MCF 10A (cell line): ENCODE results near the gene TXNRD1. TPM values are rescaled to one million over a fixed set of nuclear protein-coding genes. Genes with fewer than 3 reads are reported as not detected.

ENCODE experiments used
- BruUV-seq: library from RNA; stranded (reverse); fragments of 400-500 nt; replicated peaks from 2 replicates; lab custom pipeline; 2021; lab: Mats Ljungman, UMichigan
- CTCF ChIA-PET: fragments of 300-600 bp; sonication (Branson Sonifier 250); formaldehyde crosslinking; extraction: SDS; loops from one replicate; lab custom pipeline; 2021; ENCODE audit warnings: antibody characterized with exemption, inconsistent platforms; lab: Yijun Ruan, JAX
- POLR2A ChIA-PET: fragments of 300-600, 350-650 bp; sonication (Branson Sonifier 250); formaldehyde crosslinking; extraction: SDS; loops from one replicate; lab custom pipeline; 2020; ENCODE audit warnings: antibody characterized with exemption, inconsistent platforms; lab: Yijun Ruan, JAX
- DNase-seq: peaks from one replicate; pipeline ENCODE4 v3.0.0-alpha.2; 2018; ENCODE audit not compliant: unreplicated experiment
- H3K27ac Mint-ChIP-seq: one replicate; pipeline ENCODE4 v1.8.0; 2022; ENCODE audit warnings: mild to moderate bottlenecking, low read depth, mixed read lengths; ENCODE audit not compliant: unreplicated experiment
- H3K27me3 Mint-ChIP-seq: one replicate; pipeline ENCODE4 v1.8.0; 2022; ENCODE audit warnings: mixed read lengths; ENCODE audit not compliant: insufficient read depth, unreplicated experiment
- H3K36me3 Mint-ChIP-seq: one replicate; pipeline ENCODE4 v1.8.0; 2022; ENCODE audit warnings: mild to moderate bottlenecking, moderate library complexity, mixed read lengths; ENCODE audit not compliant: insufficient read depth, unreplicated experiment
- H3K4me1 Mint-ChIP-seq: one replicate; pipeline ENCODE4 v1.8.0; 2022; ENCODE audit warnings: mixed read lengths; ENCODE audit not compliant: insufficient read depth, unreplicated experiment
- H3K4me3 Mint-ChIP-seq: one replicate; pipeline ENCODE4 v1.8.0; 2022; ENCODE audit warnings: mild to moderate bottlenecking, moderate library complexity, mixed read lengths; ENCODE audit not compliant: unreplicated experiment
- H3K9me3 Mint-ChIP-seq: one replicate; pipeline ENCODE4 v1.8.0; 2022; ENCODE audit warnings: mixed read lengths; ENCODE audit not compliant: unreplicated experiment
- CTCF ChIP-seq: fragments of 200-600 bp; IDR thresholded peaks from one replicate; pipeline ENCODE4 v1.8.0; 2022; ENCODE audit warnings: antibody characterized with exemption, mild to moderate bottlenecking; ENCODE audit not compliant: unreplicated experiment
- intact Hi-C: fragments of 100-400 bp; cut with micrococcal nuclease; formaldehyde crosslinking; loops from 2 replicates; pipeline ENCODE4 v1.14.1; 2022
- total RNA-seq: library from RNA; stranded (reverse); gene quantifications from 2 replicates; pipeline ENCODE4 v1.2.3, GENCODE V29; 2022

The TXNRD1 gene
- total RNA-seq, 1 experiment from 2014 or later = 64.0 TPM

DNA sequence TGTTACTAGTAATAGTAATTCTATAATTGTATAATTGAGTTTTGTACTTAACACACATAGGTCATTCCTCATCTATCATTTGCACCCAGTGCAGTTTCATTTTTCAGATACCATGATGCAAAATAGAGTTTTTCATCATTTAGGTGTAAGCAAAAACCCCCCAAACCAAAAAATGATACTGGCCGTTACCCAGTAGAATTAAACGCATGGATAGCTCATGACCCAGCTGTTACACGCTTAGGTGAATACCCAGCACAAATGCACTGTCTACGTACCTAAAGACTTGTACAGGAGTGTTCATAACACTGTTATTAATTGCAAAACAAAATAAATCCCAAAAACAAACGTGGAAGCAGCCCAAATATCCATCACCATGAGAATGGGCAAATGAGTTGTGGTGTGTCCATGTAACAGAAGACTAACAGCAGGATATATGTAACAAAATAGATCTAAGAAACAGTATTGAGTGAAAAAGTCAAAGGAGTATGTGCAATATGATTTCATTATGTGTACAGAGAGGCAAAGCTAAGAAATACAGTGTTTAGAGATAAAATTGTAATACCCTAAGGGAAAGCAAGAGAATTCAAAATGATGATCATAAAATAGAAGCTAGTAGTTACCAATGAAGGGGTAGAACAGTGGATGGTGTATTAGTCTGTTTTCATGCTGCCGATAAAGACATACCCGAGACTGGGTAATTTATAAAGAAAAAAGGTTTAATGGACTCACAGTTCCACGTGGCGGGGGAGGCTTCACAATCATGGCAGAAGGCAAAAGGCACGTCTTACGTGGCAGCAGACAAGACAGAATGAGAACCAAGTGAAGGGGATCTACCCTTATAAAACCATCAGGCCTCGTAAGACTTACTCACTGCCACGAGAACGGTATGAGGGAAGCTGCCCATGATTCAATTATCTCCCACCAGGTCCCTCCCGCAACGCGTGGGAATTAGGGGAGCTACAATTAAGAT, 137.7 kb downstream of the TXNRD1 start:
- no TSS peak for BruUV-seq
- CTCF ChIA-PET = interaction anchor here (0.5 to 1.3 kb wide), 5 partner anchors 9 to 524 kb away, joined by 3 to 5 read pairs (median 3); no protein-coding TSS in a partner anchor
- no peak overlapping the region for H3K4me3 Mint-ChIP-seq
- no peaks in the 10 kb centered on the region for H3K9me3 Mint-ChIP-seq
- DNase-seq = no peak
- no peaks in the 10 kb centered on the region for H3K27me3 Mint-ChIP-seq
- no peak for TF ChIP-seq CTCF
- peaks cover 69% of the 10 kb centered on the region for H3K36me3 Mint-ChIP-seq
- peaks cover 9% of the 10 kb centered on the region for H3K4me1 Mint-ChIP-seq
- POLR2A ChIA-PET = interaction anchor here (0.7 kb wide), 2 partner anchors 730 to 1773 kb away, joined by 3 to 4 read pairs; no protein-coding TSS in a partner anchor
- intact Hi-C loops = no loop called here
- H3K27ac Mint-ChIP-seq = no peak overlapping the region

- no peaks in the 10 kb centered on the region for H3K27me3 Mint-ChIP-seq
- BruUV-seq = no TSS peak
- ChIA-PET CTCF (interaction anchor here (0.5 kb wide), 1 partner anchor 523 kb away, joined by 3 read pairs; no protein-coding TSS in a partner anchor), POLR2A (no interaction called here)
- H3K27ac Mint-ChIP-seq = no peak overlapping the region
- intact Hi-C loops = no loop called here
- H3K4me1 Mint-ChIP-seq = peaks cover 9% of the 10 kb centered on the region
- DNase-seq = no peak
- H3K36me3 Mint-ChIP-seq = peaks cover 59% of the 10 kb centered on the region
- H3K4me3 Mint-ChIP-seq = no peak overlapping the region
- H3K9me3 Mint-ChIP-seq = no peaks in the 10 kb centered on the region
- TF ChIP-seq CTCF = no peak
Measured at GRCh38 chr12:104354167-104354867, 138.7 kb downstream of the TXNRD1 start.

DNA sequence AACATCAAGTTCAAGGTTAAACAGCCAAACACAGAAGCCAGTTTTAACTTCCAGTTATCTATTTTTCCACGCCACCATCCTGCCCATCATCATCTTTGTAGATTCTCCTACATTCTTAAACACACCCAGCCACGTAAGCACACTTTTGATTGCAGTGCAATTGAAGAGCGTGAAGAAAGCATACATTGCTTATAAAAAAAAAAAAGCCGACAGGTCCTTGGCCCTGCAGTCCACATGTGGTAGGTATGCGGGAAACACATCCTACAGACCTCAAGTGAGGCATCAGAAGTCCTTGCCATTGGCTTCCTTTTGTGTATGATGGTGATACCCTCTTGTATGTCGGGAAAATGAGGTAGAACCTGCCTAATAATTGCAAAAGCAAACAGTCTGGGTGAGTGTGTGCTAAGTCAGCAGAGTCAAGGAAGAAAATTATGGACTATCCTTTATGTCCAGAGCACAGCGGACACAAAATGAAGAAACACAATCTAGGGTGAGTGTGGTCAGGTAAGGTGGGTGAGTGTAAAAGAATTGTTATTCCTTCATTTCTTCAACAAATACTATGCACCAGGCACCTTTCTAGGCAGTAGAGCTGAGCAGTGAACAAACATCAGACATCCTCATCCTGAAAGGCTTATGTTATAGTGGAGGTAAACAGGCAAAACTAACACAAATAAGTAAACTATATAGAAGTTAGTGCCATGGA, 139.4 kb downstream of the TXNRD1 start:
- no peaks in the 10 kb centered on the region for H3K9me3 Mint-ChIP-seq
- H3K36me3 Mint-ChIP-seq = peaks cover 52% of the 10 kb centered on the region
- no peak for DNase-seq
- POLR2A ChIA-PET = no interaction called here
- TF ChIP-seq CTCF = no peak
- H3K27ac Mint-ChIP-seq = peak overlapping the region; percentile 35
- H3K4me3 Mint-ChIP-seq = no peak overlapping the region
- intact Hi-C loops = no loop called here
- H3K27me3 Mint-ChIP-seq = no peaks in the 10 kb centered on the region
- CTCF ChIA-PET = no interaction called here
- H3K4me1 Mint-ChIP-seq = peaks cover 9% of the 10 kb centered on the region
- BruUV-seq = no TSS peak
